Right kidney (tissue), 1 donor: ENCODE measurements around the gene OR11A1.

Source experiments
- DNase-seq: peaks from one replicate; pipeline ENCODE4 v3.0.0-alpha.2; 2016

The OR11A1 gene

DNA sequence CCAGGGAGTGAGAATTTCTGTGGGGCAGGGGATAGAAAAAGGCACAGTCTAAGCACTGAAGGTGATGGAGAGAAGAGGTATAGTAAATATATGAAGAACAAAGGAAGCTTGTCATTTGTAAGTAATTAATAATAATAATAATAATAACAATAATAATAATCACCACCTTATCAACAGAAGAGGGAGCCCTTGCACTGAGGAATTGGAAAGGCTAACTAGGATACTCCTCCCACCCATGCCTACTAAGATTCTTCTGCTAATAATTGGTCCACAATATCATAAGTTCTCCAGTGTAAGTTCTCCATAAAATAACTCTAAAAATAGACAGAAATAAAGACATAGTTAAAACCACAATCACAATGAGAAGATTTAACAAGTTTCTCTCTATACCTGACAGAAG is 80.9 kb downstream of the OR11A1 start:
- DNase-seq = no peak
